ENCODE data around the gene ZNF804B.

GRCh38 chr7:89012016-89012415 lies 252.5 kb downstream of the ZNF804B start:
- TF ChIP-seq POLR2A (IDR thresholded peaks at IDR 0.05; ENCODE audit: low read length) = no peak
- TF ChIP-seq GATA1 (IDR thresholded peaks at IDR 0.05; ENCODE audit: low read depth, low read length) = no peak
